HEK293 (cell line): ENCODE results near the gene ABHD14A.

ENCODE experiments used
- FEZF1 ChIP-seq: fragments of 450-650 bp; formaldehyde crosslinking; IDR thresholded peaks from 2 replicates; pipeline ENCODE4 v1.5.1; 2016; ENCODE audit warnings: missing biosample characterization, missing genetic modification characterization
- GLIS1 ChIP-seq: fragments of 450-650 bp; formaldehyde crosslinking; IDR thresholded peaks from 2 replicates; pipeline ENCODE4 v1.5.1; 2016; ENCODE audit warnings: missing biosample characterization, missing genetic modification characterization
- IKZF3 ChIP-seq: fragments of 450-650 bp; IDR thresholded peaks from 2 replicates; pipeline ENCODE4 v1.5.0; 2018; ENCODE audit warnings: missing biosample characterization, mild to moderate bottlenecking, missing genetic modification characterization, moderate library complexity
- KLF1 ChIP-seq: fragments of 450-650 bp; formaldehyde crosslinking; IDR thresholded peaks from 2 replicates; pipeline ENCODE4 v1.5.1; 2016; ENCODE audit warnings: missing biosample characterization, missing genetic modification characterization
- KLF8 ChIP-seq: fragments of 450-650 bp; formaldehyde crosslinking; IDR thresholded peaks from 2 replicates; pipeline ENCODE4 v1.5.1; 2016; ENCODE audit warnings: missing biosample characterization, missing genetic modification characterization
- KLF9 ChIP-seq: fragments of 450-650 bp; formaldehyde crosslinking; IDR thresholded peaks from 2 replicates; pipeline ENCODE4 v1.5.1; 2016; ENCODE audit warnings: missing biosample characterization, missing genetic modification characterization, low read depth
- MYNN ChIP-seq: fragments of 450-650 bp; formaldehyde crosslinking; IDR thresholded peaks from 2 replicates; pipeline ENCODE4 v1.5.1; 2016; ENCODE audit warnings: missing biosample characterization, missing genetic modification characterization, borderline replicate concordance
- PRDM1 ChIP-seq: fragments of 450-650 bp; formaldehyde crosslinking; IDR thresholded peaks from 2 replicates; pipeline ENCODE4; 2016; ENCODE audit warnings: missing biosample characterization, missing genetic modification characterization
- SALL2 ChIP-seq: fragments of 450-650 bp; formaldehyde crosslinking; IDR thresholded peaks from 2 replicates; pipeline ENCODE4 v1.5.0; 2017; ENCODE audit warnings: missing biosample characterization, mild to moderate bottlenecking, missing genetic modification characterization, borderline replicate concordance
- YY2 ChIP-seq: fragments of 450-650 bp; formaldehyde crosslinking; IDR thresholded peaks from 2 replicates; pipeline ENCODE4 v1.5.1; 2016; ENCODE audit warnings: missing biosample characterization, missing genetic modification characterization
- ZBTB17 ChIP-seq: fragments of 450-650 bp; formaldehyde crosslinking; IDR thresholded peaks from 2 replicates; pipeline ENCODE4 v1.5.1; 2016; ENCODE audit warnings: missing biosample characterization, missing genetic modification characterization
- ZNF16 ChIP-seq: fragments of 450-650 bp; formaldehyde crosslinking; IDR thresholded peaks from 2 replicates; pipeline ENCODE4 v1.5.1; 2016; ENCODE audit warnings: low read depth, missing biosample characterization, missing genetic modification characterization
- ZNF169 ChIP-seq: fragments of 450-650 bp; formaldehyde crosslinking; IDR thresholded peaks from 2 replicates; pipeline ENCODE4 v1.5.1; 2016; ENCODE audit warnings: missing biosample characterization, missing genetic modification characterization
- ZNF223 ChIP-seq: fragments of 450-650 bp; formaldehyde crosslinking; IDR thresholded peaks from 2 replicates; pipeline ENCODE4 v1.5.1; 2016; ENCODE audit warnings: missing biosample characterization, missing genetic modification characterization
- ZNF302 ChIP-seq: fragments of 450-650 bp; formaldehyde crosslinking; IDR thresholded peaks from 2 replicates; pipeline ENCODE4 v1.5.1; 2016; ENCODE audit warnings: missing biosample characterization, missing genetic modification characterization, low read depth
- ZNF404 ChIP-seq: fragments of 450-650 bp; formaldehyde crosslinking; IDR thresholded peaks from 2 replicates; pipeline ENCODE4 v1.5.1; 2017; ENCODE audit warnings: missing biosample characterization, missing genetic modification characterization
- ZNF473 ChIP-seq: fragments of 450-650 bp; formaldehyde crosslinking; IDR thresholded peaks from 2 replicates; pipeline ENCODE4 v1.5.1; 2017; ENCODE audit warnings: missing biosample characterization, missing genetic modification characterization
- ZNF514 ChIP-seq: fragments of 450-650 bp; formaldehyde crosslinking; IDR thresholded peaks from 2 replicates; pipeline ENCODE4 v1.5.1; 2016; ENCODE audit warnings: missing biosample characterization, missing genetic modification characterization
- ZNF521 ChIP-seq: fragments of 450-650 bp; formaldehyde crosslinking; IDR thresholded peaks from 2 replicates; pipeline ENCODE4 v1.5.1; 2017; ENCODE audit warnings: missing biosample characterization, mild to moderate bottlenecking, missing genetic modification characterization
- ZNF549 ChIP-seq: fragments of 450-650 bp; IDR thresholded peaks from 2 replicates; pipeline ENCODE4 v1.5.1; 2018; ENCODE audit warnings: missing biosample characterization, missing genetic modification characterization, mild to moderate bottlenecking, inconsistent platforms, moderate library complexity
- ZNF558 ChIP-seq: fragments of 450-650 bp; formaldehyde crosslinking; IDR thresholded peaks from 2 replicates; pipeline ENCODE4 v1.5.1; 2016; ENCODE audit warnings: missing biosample characterization, missing genetic modification characterization
- ZNF600 ChIP-seq: fragments of 450-650 bp; formaldehyde crosslinking; IDR thresholded peaks from 2 replicates; pipeline ENCODE4 v1.5.1; 2016; ENCODE audit warnings: missing biosample characterization, missing genetic modification characterization
- ZNF747 ChIP-seq: fragments of 450-650 bp; formaldehyde crosslinking; IDR thresholded peaks from 2 replicates; pipeline ENCODE4 v1.5.1; 2016; ENCODE audit warnings: missing biosample characterization, missing genetic modification characterization
- ZNF791 ChIP-seq: fragments of 450-650 bp; formaldehyde crosslinking; IDR thresholded peaks from 2 replicates; pipeline ENCODE4 v1.5.1; 2016; ENCODE audit warnings: missing biosample characterization, missing genetic modification characterization
- ZNF843 ChIP-seq: fragments of 450-650 bp; formaldehyde crosslinking; IDR thresholded peaks from 2 replicates; pipeline ENCODE4 v1.5.1; 2016; ENCODE audit warnings: missing biosample characterization, missing genetic modification characterization
- ZSCAN16 ChIP-seq: fragments of 450-650 bp; formaldehyde crosslinking; IDR thresholded peaks from 2 replicates; pipeline ENCODE4 v1.5.1; 2016; ENCODE audit warnings: missing biosample characterization, missing genetic modification characterization
- ZXDB ChIP-seq: fragments of 450-650 bp; formaldehyde crosslinking; IDR thresholded peaks from 2 replicates; pipeline ENCODE4 v1.5.1; 2016; ENCODE audit warnings: missing biosample characterization, missing genetic modification characterization
- TF ChIP-seq, protein P1 (sequence below): fragments of 450-650 bp; formaldehyde crosslinking; IDR thresholded peaks from 2 replicates; pipeline ENCODE4 v1.5.1; 2016; ENCODE audit warnings: missing biosample characterization, missing genetic modification characterization
- TF ChIP-seq, protein P2 (sequence below): fragments of 450-650 bp; formaldehyde crosslinking; IDR thresholded peaks from 2 replicates; pipeline ENCODE4 v1.5.1; 2017; ENCODE audit warnings: missing biosample characterization, missing genetic modification characterization
- TF ChIP-seq, protein P3 (sequence below): fragments of 450-650 bp; formaldehyde crosslinking; IDR thresholded peaks from 2 replicates; pipeline ENCODE4 v1.5.1; 2016; ENCODE audit warnings: missing biosample characterization, missing genetic modification characterization
- TF ChIP-seq, protein P4 (sequence below): fragments of 450-650 bp; formaldehyde crosslinking; IDR thresholded peaks from 2 replicates; pipeline ENCODE4 v1.5.1; 2016; ENCODE audit warnings: missing biosample characterization, missing genetic modification characterization, borderline replicate concordance
- TF ChIP-seq, protein P5 (sequence below): fragments of 450-650 bp; formaldehyde crosslinking; IDR thresholded peaks from 2 replicates; pipeline ENCODE4 v1.5.1; 2016; ENCODE audit warnings: missing biosample characterization, missing genetic modification characterization

The ABHD14A gene

DNA sequence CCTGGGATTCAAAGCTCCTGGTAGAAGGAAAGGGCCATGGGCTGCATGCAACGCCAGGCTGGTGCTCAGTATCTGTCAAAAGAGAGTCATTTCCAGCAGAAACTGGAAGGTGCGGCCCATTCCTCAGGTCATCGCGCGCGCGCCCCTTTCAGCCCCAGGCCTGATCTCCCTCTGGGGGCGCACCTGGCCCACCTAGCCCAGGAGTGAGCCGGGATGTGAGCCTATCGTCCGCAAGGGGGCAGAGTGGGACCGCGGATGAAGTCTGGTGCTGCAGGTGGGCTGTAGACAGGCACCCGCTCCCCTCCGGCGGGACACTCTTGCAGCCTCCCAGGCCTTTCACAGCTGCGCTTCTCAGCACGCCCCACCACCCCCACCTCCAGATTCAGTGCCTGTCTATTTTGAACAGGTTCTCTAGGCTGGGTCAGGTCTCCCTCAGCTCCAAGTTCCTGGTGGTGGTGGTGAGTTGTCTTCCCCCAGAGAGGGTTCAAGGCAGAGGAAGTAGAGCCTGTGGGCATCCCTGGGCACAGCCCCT is 26.6 kb downstream of the ABHD14A start (continued):
- TF ChIP-seq, protein P1, sequence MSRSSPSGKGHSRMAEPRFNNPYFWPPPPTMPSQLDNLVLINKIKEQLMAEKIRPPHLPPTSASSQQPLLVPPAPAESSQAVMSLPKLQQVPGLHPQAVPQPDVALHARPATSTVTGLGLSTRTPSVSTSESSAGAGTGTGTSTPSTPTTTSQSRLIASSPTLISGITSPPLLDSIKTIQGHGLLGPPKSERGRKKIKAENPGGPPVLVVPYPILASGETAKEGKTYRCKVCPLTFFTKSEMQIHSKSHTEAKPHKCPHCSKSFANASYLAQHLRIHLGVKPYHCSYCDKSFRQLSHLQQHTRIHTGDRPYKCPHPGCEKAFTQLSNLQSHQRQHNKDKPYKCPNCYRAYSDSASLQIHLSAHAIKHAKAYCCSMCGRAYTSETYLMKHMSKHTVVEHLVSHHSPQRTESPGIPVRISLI: no peak
- TF ChIP-seq ZNF16 (tag by site-specific recombination) (no peak), ZNF302 (tag by site-specific recombination) (no peak), ZNF223 (tag by site-specific recombination) (no peak), MYNN (tag by site-specific recombination) (no peak), ZSCAN16 (tag by site-specific recombination) (no peak), ZNF404 (no peak), YY2 (tag by site-specific recombination) (no peak), KLF8 (tag by site-specific recombination) (no peak), ZNF558 (tag by site-specific recombination) (no peak), SALL2 (tag by site-specific recombination) (no peak), ZXDB (tag by site-specific recombination) (no peak), ZNF843 (tag by site-specific recombination) (no peak), KLF1 (tag by site-specific recombination) (no peak), ZBTB17 (no peak), ZNF169 (tag by site-specific recombination) (no peak), ZNF514 (tag by site-specific recombination) (no peak), IKZF3 (tag by site-specific recombination) (no peak), ZNF549 (tag by site-specific recombination) (no peak), GLIS1 (tag by site-specific recombination) (peak; percentile 57), ZNF747 (tag by site-specific recombination) (no peak), KLF9 (no peak), ZNF600 (tag by site-specific recombination) (no peak), ZNF521 (tag by site-specific recombination) (no peak), ZNF791 (tag by site-specific recombination) (no peak), FEZF1 (tag by site-specific recombination) (no peak), PRDM1 (no peak), ZNF473 (tag by site-specific recombination) (no peak)
- TF ChIP-seq, protein P2, sequence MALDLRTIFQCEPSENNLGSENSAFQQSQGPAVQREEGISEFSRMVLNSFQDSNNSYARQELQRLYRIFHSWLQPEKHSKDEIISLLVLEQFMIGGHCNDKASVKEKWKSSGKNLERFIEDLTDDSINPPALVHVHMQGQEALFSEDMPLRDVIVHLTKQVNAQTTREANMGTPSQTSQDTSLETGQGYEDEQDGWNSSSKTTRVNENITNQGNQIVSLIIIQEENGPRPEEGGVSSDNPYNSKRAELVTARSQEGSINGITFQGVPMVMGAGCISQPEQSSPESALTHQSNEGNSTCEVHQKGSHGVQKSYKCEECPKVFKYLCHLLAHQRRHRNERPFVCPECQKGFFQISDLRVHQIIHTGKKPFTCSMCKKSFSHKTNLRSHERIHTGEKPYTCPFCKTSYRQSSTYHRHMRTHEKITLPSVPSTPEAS (tag by site-specific recombination): no peak
- TF ChIP-seq, protein P3, sequence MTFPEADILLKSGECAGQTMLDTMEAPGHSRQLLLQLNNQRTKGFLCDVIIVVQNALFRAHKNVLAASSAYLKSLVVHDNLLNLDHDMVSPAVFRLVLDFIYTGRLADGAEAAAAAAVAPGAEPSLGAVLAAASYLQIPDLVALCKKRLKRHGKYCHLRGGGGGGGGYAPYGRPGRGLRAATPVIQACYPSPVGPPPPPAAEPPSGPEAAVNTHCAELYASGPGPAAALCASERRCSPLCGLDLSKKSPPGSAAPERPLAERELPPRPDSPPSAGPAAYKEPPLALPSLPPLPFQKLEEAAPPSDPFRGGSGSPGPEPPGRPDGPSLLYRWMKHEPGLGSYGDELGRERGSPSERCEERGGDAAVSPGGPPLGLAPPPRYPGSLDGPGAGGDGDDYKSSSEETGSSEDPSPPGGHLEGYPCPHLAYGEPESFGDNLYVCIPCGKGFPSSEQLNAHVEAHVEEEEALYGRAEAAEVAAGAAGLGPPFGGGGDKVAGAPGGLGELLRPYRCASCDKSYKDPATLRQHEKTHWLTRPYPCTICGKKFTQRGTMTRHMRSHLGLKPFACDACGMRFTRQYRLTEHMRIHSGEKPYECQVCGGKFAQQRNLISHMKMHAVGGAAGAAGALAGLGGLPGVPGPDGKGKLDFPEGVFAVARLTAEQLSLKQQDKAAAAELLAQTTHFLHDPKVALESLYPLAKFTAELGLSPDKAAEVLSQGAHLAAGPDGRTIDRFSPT (tag by site-specific recombination): no peak
- TF ChIP-seq, protein P4, sequence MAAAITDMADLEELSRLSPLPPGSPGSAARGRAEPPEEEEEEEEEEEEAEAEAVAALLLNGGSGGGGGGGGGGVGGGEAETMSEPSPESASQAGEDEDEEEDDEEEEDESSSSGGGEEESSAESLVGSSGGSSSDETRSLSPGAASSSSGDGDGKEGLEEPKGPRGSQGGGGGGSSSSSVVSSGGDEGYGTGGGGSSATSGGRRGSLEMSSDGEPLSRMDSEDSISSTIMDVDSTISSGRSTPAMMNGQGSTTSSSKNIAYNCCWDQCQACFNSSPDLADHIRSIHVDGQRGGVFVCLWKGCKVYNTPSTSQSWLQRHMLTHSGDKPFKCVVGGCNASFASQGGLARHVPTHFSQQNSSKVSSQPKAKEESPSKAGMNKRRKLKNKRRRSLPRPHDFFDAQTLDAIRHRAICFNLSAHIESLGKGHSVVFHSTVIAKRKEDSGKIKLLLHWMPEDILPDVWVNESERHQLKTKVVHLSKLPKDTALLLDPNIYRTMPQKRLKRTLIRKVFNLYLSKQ (tag by site-specific recombination): no peak
- TF ChIP-seq, protein P5, sequence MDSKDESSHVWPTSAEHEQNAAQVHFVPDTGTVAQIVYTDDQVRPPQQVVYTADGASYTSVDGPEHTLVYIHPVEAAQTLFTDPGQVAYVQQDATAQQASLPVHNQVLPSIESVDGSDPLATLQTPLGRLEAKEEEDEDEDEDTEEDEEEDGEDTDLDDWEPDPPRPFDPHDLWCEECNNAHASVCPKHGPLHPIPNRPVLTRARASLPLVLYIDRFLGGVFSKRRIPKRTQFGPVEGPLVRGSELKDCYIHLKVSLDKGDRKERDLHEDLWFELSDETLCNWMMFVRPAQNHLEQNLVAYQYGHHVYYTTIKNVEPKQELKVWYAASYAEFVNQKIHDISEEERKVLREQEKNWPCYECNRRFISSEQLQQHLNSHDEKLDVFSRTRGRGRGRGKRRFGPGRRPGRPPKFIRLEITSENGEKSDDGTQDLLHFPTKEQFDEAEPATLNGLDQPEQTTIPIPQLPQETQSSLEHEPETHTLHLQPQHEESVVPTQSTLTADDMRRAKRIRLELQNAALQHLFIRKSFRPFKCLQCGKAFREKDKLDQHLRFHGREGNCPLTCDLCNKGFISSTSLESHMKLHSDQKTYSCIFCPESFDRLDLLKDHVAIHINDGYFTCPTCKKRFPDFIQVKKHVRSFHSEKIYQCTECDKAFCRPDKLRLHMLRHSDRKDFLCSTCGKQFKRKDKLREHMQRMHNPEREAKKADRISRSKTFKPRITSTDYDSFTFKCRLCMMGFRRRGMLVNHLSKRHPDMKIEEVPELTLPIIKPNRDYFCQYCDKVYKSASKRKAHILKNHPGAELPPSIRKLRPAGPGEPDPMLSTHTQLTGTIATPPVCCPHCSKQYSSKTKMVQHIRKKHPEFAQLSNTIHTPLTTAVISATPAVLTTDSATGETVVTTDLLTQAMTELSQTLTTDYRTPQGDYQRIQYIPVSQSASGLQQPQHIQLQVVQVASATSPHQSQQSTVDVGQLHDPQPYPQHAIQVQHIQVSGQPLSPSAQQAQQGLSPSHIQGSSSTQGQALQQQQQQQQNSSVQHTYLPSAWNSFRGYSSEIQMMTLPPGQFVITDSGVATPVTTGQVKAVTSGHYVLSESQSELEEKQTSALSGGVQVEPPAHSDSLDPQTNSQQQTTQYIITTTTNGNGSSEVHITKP (tag by site-specific recombination): peak; percentile 65
